Heart right ventricle (tissue), 16 donors: ENCODE results near the gene PARD3. TPM values are rescaled to one million over a fixed set of nuclear protein-coding genes. Genes with fewer than 3 reads are reported as not detected.

ENCODE experiments used
- ATAC-seq, 8 donors: fragments of 200-7000 bp; cut with Tn5 transposase; one replicate each; pipeline ENCODE4 v1.9.1; 2020; ENCODE audit warnings: mild to moderate bottlenecking in 8 of 8, moderate library complexity in 8 of 8, moderate number of reproducible peaks in 1 of 8
- DNase-seq, 2 donors: peaks; one replicate each; pipeline ENCODE4 v3.0.0-alpha.2; 2020
- H3K27ac ChIP-seq, 10 donors: fragments of 200-600 bp; sonication (generic) in 2 of 10; one replicate each; pipeline versions ENCODE4 v1.5.0 to v1.8.0; 2020 to 2022; ENCODE audit warnings: mild to moderate bottlenecking in 3 of 10
- H3K27me3 ChIP-seq, 7 donors: fragments of 200-600 bp; one replicate each; pipeline ENCODE4 v1.8.0; 2021 to 2022; ENCODE audit warnings: mild to moderate bottlenecking in 2 of 7
- H3K36me3 ChIP-seq, 9 donors: fragments of 200-600 bp; sonication (generic) in 1 of 9; one replicate each; pipeline versions ENCODE4 v1.5.0 to v1.8.0; 2020 to 2022; ENCODE audit warnings: mild to moderate bottlenecking in 2 of 9
- H3K4me1 ChIP-seq, 9 donors: fragments of 200-600 bp; sonication (generic) in 1 of 9; one replicate each; pipeline versions ENCODE4 v1.5.0 to v1.8.0; 2020 to 2022; ENCODE audit warnings: mild to moderate bottlenecking in 4 of 9
- H3K4me3 ChIP-seq, 10 donors: fragments of 200-600 bp; sonication (generic) in 2 of 10; one replicate each; pipeline versions ENCODE4 v1.5.0 to v1.8.0; 2020 to 2022; ENCODE audit warnings: mild to moderate bottlenecking in 7 of 10, moderate library complexity in 2 of 10
- H3K9me3 ChIP-seq, 11 donors: fragments of 200-600 bp in 10 of 11; sonication (generic) in 2 of 11; one replicate each; pipeline versions ENCODE4 v1.5.0 to v1.8.0; 2013 to 2022; ENCODE audit warnings: mild to moderate bottlenecking in 2 of 11, control low read depth in 1 of 11, moderate library complexity in 1 of 11
- WGBS, 2 donors: extraction: QIAGEN DNeasy Blood & Tissue Kit; methylation state at CpG; one replicate each; pipeline ENCODE4 v1.1.7; 2013; ENCODE audit warnings: inconsistent platforms in 1 of 2; 5-methylcytosine and 5-hydroxymethylcytosine counted together
- intact Hi-C, 10 donors: fragments of 100-400 bp; cut with DNase I; formaldehyde crosslinking; loops; one replicate each; pipeline versions ENCODE4 v1.11.1 to v1.14.2; 2022
- polyA plus RNA-seq, 2 donors: library from polyadenylated mRNA; stranded (reverse); fragments of 200-250 nt; gene quantifications; one replicate each; pipeline ENCODE4 v1.2.3, GENCODE V29; 2013
- total RNA-seq, 10 donors: library from RNA; stranded (reverse); fragmentation: NEBNext Ultra II Directional in 3 of 10; extraction: Animal tissue kit (Norgen Biotek cat#: 25700) in 3 of 10; gene quantifications; one replicate each; pipeline versions ENCODE4 v1.2.1 to v1.2.4, GENCODE V29; 2021 to 2023
- TF ChIP-seq, protein P1 (sequence below), 9 donors: fragments of 200-600 bp; sonication (generic) in 2 of 9; IDR thresholded peaks; one replicate each; pipeline versions ENCODE4 v1.5.0 to v1.8.0; 2021 to 2022; ENCODE audit warnings: antibody characterized with exemption in 9 of 9, mild to moderate bottlenecking in 5 of 9, moderate library complexity in 1 of 9
- donor health status: Arrhythmogenic right ventricular cardiomyopathy.
- donor health status: ischemic (EF 13 %, LVEDD 7.1; RV severe dilation, severe dysfunction).
- donor health status: healthy with polysubstance abuse.
- donor health status: DM: no; HTN: yes; CAD: no.
- donor health status: DM: no; HTN: no; CAD: no.
- donor health status: ischemic (EF 25% LVEDD 6.9; RV normal size, moderate dysfunction).
- donor health status: ischemic (EF 25% LVEDD 5.7; RV mildly dilated, moderate dysfunction).
- donor health status: healthy.
- donor health status: DM: yes; HTN: yes; CAD: no.
- donor health status: Ischemic cardiomyopathy.
- donor health status: ischemic (EF 35%, LVEDD 5.7; RV mildly dilated, moderate dysfunction).
- donor health status: nonischemic (EF 11% LVEDD 7.7; RV severe dilation, severe dysfunction).
- donor health status: DM: yes; HTN: yes; CAD: no.
- donor health status: PGD.
- donor health status: ischemic (EF 29% LVEDD 5.4; RV normal size, mild dysfunction).
- donor health status: nonischemic (EF 23%, LVEDD 6.1; RV moderate dilation, normal function).

Gene PARD3
- total and polyA plus RNA-seq, 12 donors, result 19.7 to 41.8 (median 34.2) TPM

DNA sequence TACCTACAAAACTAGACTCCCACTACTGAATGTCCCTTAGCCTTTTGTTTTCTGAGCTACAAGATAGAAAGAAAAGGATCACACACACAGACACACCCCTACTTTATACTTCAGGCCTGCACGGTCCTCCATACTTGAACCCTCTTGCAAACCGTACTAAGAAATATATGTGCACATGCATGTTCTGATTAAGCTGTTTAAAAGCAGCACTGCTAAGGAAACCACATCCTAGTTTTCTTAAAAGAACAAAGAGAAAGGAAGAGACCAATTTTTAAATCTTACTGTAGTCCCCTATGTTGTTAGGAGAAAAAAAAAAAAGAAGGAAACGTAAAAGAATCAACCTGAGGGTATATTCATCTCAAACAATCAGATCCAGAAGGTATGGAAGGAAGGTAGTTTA, 501.2 kb downstream of the PARD3 start:
- no peak for ATAC-seq
- no peak for DNase-seq
- 48 to 66% methylated on average over 3 of the region's 3 CpGs for WGBS, 2 donors
- Histone ChIP-seq H3K27ac (peak overlapping the region in 1 of 10 donors; percentile 3), H3K27me3 (no peaks in the 10 kb centered on the region), H3K9me3 (no peaks in the 10 kb centered on the region), H3K4me1 (peaks cover 0 to 11% (median 0%) of the 10 kb centered on the region in 9 donors), H3K36me3 (peaks cover 0 to 23% (median 0%) of the 10 kb centered on the region in 9 donors), H3K4me3 (no peak overlapping the region)
- intact Hi-C loops, result no loop called here
- TF ChIP-seq, protein P1, sequence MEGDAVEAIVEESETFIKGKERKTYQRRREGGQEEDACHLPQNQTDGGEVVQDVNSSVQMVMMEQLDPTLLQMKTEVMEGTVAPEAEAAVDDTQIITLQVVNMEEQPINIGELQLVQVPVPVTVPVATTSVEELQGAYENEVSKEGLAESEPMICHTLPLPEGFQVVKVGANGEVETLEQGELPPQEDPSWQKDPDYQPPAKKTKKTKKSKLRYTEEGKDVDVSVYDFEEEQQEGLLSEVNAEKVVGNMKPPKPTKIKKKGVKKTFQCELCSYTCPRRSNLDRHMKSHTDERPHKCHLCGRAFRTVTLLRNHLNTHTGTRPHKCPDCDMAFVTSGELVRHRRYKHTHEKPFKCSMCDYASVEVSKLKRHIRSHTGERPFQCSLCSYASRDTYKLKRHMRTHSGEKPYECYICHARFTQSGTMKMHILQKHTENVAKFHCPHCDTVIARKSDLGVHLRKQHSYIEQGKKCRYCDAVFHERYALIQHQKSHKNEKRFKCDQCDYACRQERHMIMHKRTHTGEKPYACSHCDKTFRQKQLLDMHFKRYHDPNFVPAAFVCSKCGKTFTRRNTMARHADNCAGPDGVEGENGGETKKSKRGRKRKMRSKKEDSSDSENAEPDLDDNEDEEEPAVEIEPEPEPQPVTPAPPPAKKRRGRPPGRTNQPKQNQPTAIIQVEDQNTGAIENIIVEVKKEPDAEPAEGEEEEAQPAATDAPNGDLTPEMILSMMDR (IDR thresholded peaks at IDR 0.05), result no peak

- ATAC-seq, result no peak
- peaks cover 0 to 23% (median 0%) of the 10 kb centered on the region in 9 donors for H3K36me3 ChIP-seq
- no peaks in the 10 kb centered on the region for H3K27me3 ChIP-seq
- no peak overlapping the region for H3K4me3 ChIP-seq
- no peak for DNase-seq
- H3K27ac ChIP-seq, result peak overlapping the region in 1 of 10 donors; percentile 3
- intact Hi-C loops, result no loop called here
- 99 to 100% methylated on average over 1 of the region's 1 CpG for WGBS, 2 donors
- H3K4me1 ChIP-seq, result peaks cover 0 to 11% (median 0%) of the 10 kb centered on the region in 9 donors
- TF ChIP-seq, protein P1 (IDR thresholded peaks at IDR 0.05), result no peak
- H3K9me3 ChIP-seq, result no peaks in the 10 kb centered on the region
Measured at GRCh38 chr10:34313353-34313752, 501.7 kb downstream of the PARD3 start.

DNA sequence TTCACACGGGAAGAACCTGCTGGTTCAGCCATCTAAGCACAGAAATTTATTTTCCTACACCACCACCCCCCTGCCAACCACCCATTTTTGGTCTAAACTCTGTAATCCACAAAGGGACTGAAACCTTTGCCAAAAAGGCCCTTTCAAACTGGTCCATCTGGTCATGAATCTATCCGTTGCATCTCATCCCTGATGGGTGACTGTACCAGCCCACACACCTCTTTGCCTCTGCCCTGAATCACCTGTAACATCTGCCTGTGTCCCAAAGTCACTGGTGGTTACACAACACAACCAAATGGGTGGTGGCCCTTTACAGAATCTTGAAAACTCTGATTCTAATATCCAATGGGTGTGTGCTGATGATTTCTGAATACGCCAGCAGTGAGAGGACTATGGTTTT, 503.4 kb downstream of the PARD3 start:
- no peak overlapping the region for H3K27ac ChIP-seq
- no peaks in the 10 kb centered on the region for H3K9me3 ChIP-seq
- DNase-seq (no peak), ATAC-seq (no peak)
- H3K27me3 ChIP-seq, result no peaks in the 10 kb centered on the region
- no peak overlapping the region for H3K4me3 ChIP-seq
- H3K4me1 ChIP-seq, result peaks cover 0 to 11% (median 0%) of the 10 kb centered on the region in 9 donors
- intact Hi-C loops, result no loop called here
- WGBS, 2 donors, result 98% methylated on average over 3 of the region's 3 CpGs
- TF ChIP-seq, protein P1 (IDR thresholded peaks at IDR 0.05), result no peak
- H3K36me3 ChIP-seq, result peaks cover 0 to 18% (median 0%) of the 10 kb centered on the region in 9 donors

DNA sequence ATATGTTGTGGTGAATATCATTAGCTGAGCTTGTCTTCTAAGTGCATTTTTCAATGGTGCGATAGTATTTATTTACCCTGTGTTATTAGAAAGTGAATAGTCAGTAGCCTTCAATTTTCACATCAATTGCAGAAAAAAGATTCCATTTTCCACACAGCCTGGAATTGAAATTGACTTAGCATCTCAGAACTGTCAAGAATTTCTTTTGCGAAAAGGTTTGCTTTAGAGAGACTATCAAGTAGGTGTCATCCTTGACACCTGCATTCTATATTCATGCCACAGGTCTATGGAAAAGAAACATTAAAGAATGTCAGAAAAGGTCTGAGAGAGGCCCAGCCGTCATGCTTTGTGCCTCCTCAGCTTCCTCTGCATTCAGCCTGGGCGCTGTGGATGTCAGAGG, 504.9 kb downstream of the PARD3 start:
- DNase-seq (no peak), ATAC-seq (no peak)
- TF ChIP-seq, protein P1 (IDR thresholded peaks at IDR 0.05), result no peak
- Histone ChIP-seq H3K27ac (no peak overlapping the region), H3K27me3 (no peaks in the 10 kb centered on the region), H3K9me3 (no peaks in the 10 kb centered on the region), H3K36me3 (peaks cover 0 to 6% (median 0%) of the 10 kb centered on the region in 9 donors), H3K4me1 (peaks cover 0 to 11% (median 0%) of the 10 kb centered on the region in 9 donors), H3K4me3 (no peak overlapping the region)
- intact Hi-C loops, result no loop called here
- 98% methylated on average over 4 of the region's 4 CpGs for WGBS, 2 donors
